Heart left ventricle (tissue), 13 donors: ENCODE data around the gene PLEKHG4.

Experiments used
- CTCF ChIP-seq, 12 donors: fragments of 200-600 bp; sonication (generic) in 4 of 12; IDR thresholded peaks; one replicate each; pipeline versions ENCODE4 v1.5.0 to v1.8.0; 2018 to 2022; ENCODE audit warnings: antibody characterized with exemption in 12 of 12, mild to moderate bottlenecking in 5 of 12
- POLR2A ChIP-seq, 2 donors: fragments of 450-650 bp; IDR thresholded peaks; one replicate each; pipeline ENCODE4 v1.6.1; 2017; ENCODE audit warnings: antibody characterized with exemption in 2 of 2, mild to moderate bottlenecking in 2 of 2, moderate library complexity in 2 of 2
- donor health status: ischemic (EF 13 %, LVEDD 7.1; RV severe dilation, severe dysfunction).
- donor health status: DM: no; HTN: yes; CAD: no.
- donor health status: DM: no; HTN: no; CAD: no.
- donor health status: ischemic (EF 25% LVEDD 6.9; RV normal size, moderate dysfunction).
- donor health status: ischemic (EF 25% LVEDD 5.7; RV mildly dilated, moderate dysfunction).
- donor health status: ischemic (EF 35%, LVEDD 5.7; RV mildly dilated, moderate dysfunction).
- donor health status: nonischemic (EF 11% LVEDD 7.7; RV severe dilation, severe dysfunction).
- donor health status: DM: yes; HTN: yes; CAD: no.
- donor health status: PGD.
- donor health status: ischemic (EF 29% LVEDD 5.4; RV normal size, mild dysfunction).
- donor health status: nonischemic (EF 23%, LVEDD 6.1; RV moderate dilation, normal function).

GRCh38 chr16:67243481-67243880 lies 35.9 kb upstream of the PLEKHG4 start:
- TF ChIP-seq POLR2A (IDR thresholded peaks at IDR 0.05): no peak
- TF ChIP-seq CTCF (IDR thresholded peaks at IDR 0.05): no peak
